ENCODE results near the gene DENND1A.

DNA sequence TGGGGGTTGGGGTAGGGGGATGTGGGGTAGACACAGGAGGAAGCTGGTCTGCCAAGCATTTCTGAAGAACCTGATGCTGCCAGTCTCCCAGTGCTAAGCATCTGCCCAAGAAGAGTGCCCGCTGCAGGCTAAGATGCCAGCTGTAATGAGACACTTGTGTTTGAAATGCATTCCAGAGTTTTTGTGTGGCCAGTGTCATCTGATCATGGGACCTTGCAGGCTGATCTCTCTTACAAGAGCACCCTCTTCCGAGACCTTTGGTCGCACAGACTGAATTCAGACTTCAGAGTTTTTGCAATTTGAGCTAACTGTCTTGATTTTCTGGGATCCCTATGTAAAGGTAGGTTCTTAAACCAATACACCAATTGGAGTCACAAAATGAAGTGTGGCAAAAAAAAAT, 58.1 kb downstream of the DENND1A start:
- TF ChIP-seq EZH2 (IDR thresholded peaks at IDR 0.05) (no peak), POLR2AphosphoS5 (IDR thresholded peaks at IDR 0.05; ENCODE audit: borderline replicate concordance, low read depth, low read length) (no peak)
